Testis (tissue), 3 donors: ENCODE measurements around the gene SNX8. TPM values are rescaled to one million over a fixed set of nuclear protein-coding genes. Genes with fewer than 3 reads are reported as not detected.

Source experiments
- DNase-seq: peaks from one replicate; pipeline ENCODE4 v3.0.0-alpha.2; 2019
- H3K27ac ChIP-seq, 2 donors: fragments of 200-600 bp; sonication (generic); one replicate each; pipeline ENCODE4 v1.5.1; 2019
- H3K27me3 ChIP-seq: fragments of 200-600 bp; sonication (generic); one replicate; pipeline ENCODE4 v1.5.1; 2019
- H3K36me3 ChIP-seq: fragments of 200-600 bp; sonication (generic); one replicate; pipeline ENCODE4 v1.5.1; 2017; ENCODE audit warnings: low read depth; ENCODE audit errors: missing control alignments
- H3K4me1 ChIP-seq: fragments of 200-600 bp; sonication (generic); one replicate; pipeline ENCODE4 v1.5.1; 2019
- H3K4me3 ChIP-seq, 2 donors: fragments of 200-600 bp; sonication (generic); one replicate each; pipeline ENCODE4 v1.5.1; 2017 to 2019
- H3K9me3 ChIP-seq: fragments of 200-600 bp; sonication (generic); one replicate; pipeline ENCODE4 v1.5.1; 2017
- POLR2A ChIP-seq: fragments of 450-650 bp; IDR thresholded peaks from one replicate; pipeline ENCODE4 v1.6.1; 2017; ENCODE audit warnings: antibody characterized with exemption, mild to moderate bottlenecking, moderate library complexity
- WGBS, 2 donors: methylation state at CpG; one replicate each; pipeline ENCODE4 v1.1.5; 2018; 5-methylcytosine and 5-hydroxymethylcytosine counted together
- intact Hi-C: fragments of 100-400 bp; cut with DNase I; formaldehyde crosslinking; loops from one replicate; pipeline ENCODE4 v1.15.1; 2023; ENCODE audit warnings: low total_unique reads
- polyA plus RNA-seq: library from polyadenylated mRNA; stranded (reverse); fragments of 350-450 nt; fragmentation: Illumina TruSeq; extraction: RNeasy Lipid Tissue Mini Kit (QIAGEN cat#74804); gene quantifications from one replicate; pipeline ENCODE4 v1.2.3, GENCODE V29; 2014; ENCODE audit warnings: low read depth, low replicate concordance; ENCODE audit not compliant: insufficient read depth
- total RNA-seq, 2 donors: library from RNA; depleted of rRNA; stranded (reverse); fragments of >200 nt; gene quantifications; one replicate each; pipeline ENCODE4 v1.2.3, GENCODE V29; 2016
- TF ChIP-seq, protein P1 (sequence below), 3 experiments: fragments of 450-650 bp in 2 of 3; fragments of 200-600 bp in 1 of 3; sonication (generic) in 1 of 3; IDR thresholded peaks; one replicate each; pipeline ENCODE4 v1.5.1; 2016 to 2019; ENCODE audit warnings: antibody characterized with exemption in 3 of 3, mild to moderate bottlenecking in 2 of 3, moderate library complexity in 1 of 3

Gene SNX8
- total and polyA plus RNA-seq, 3 donors from 2014 or later, result 50.9 to 90.8 (median 66.8) TPM

- no peak overlapping the region for H3K4me3 ChIP-seq
- WGBS, 2 donors, result 86 to 91% methylated on average over 2 of the region's 2 CpGs
- no peaks in the 10 kb centered on the region for H3K36me3 ChIP-seq
- no peak for DNase-seq
- TF ChIP-seq POLR2A, result no peak
- TF ChIP-seq, protein P1, sequence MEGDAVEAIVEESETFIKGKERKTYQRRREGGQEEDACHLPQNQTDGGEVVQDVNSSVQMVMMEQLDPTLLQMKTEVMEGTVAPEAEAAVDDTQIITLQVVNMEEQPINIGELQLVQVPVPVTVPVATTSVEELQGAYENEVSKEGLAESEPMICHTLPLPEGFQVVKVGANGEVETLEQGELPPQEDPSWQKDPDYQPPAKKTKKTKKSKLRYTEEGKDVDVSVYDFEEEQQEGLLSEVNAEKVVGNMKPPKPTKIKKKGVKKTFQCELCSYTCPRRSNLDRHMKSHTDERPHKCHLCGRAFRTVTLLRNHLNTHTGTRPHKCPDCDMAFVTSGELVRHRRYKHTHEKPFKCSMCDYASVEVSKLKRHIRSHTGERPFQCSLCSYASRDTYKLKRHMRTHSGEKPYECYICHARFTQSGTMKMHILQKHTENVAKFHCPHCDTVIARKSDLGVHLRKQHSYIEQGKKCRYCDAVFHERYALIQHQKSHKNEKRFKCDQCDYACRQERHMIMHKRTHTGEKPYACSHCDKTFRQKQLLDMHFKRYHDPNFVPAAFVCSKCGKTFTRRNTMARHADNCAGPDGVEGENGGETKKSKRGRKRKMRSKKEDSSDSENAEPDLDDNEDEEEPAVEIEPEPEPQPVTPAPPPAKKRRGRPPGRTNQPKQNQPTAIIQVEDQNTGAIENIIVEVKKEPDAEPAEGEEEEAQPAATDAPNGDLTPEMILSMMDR (IDR thresholded peaks at IDR 0.05), result no peak
- no peak overlapping the region for H3K27ac ChIP-seq
- intact Hi-C loops, result no loop called here
- no peaks in the 10 kb centered on the region for H3K27me3 ChIP-seq
- no peaks in the 10 kb centered on the region for H3K4me1 ChIP-seq
- no peaks in the 10 kb centered on the region for H3K9me3 ChIP-seq
Observed at GRCh38 chr7:2330493-2330892, 16.3 kb upstream of the SNX8 start.

GRCh38 chr7:2326951-2327350, 12.7 kb upstream of the SNX8 start:
- DNase-seq, result no peak
- H3K27ac ChIP-seq, result no peak overlapping the region
- intact Hi-C loops, result no loop called here
- H3K27me3 ChIP-seq, result no peaks in the 10 kb centered on the region
- H3K36me3 ChIP-seq, result no peaks in the 10 kb centered on the region
- no peak overlapping the region for H3K4me3 ChIP-seq
- no peak for TF ChIP-seq POLR2A
- TF ChIP-seq, protein P1 (IDR thresholded peaks at IDR 0.05), result no peak
- whole genome bisulfite sequencing, 2 donors, result 91 to 92% methylated on average over 7 of the region's 7 CpGs
- no peaks in the 10 kb centered on the region for H3K9me3 ChIP-seq
- no peaks in the 10 kb centered on the region for H3K4me1 ChIP-seq

DNA sequence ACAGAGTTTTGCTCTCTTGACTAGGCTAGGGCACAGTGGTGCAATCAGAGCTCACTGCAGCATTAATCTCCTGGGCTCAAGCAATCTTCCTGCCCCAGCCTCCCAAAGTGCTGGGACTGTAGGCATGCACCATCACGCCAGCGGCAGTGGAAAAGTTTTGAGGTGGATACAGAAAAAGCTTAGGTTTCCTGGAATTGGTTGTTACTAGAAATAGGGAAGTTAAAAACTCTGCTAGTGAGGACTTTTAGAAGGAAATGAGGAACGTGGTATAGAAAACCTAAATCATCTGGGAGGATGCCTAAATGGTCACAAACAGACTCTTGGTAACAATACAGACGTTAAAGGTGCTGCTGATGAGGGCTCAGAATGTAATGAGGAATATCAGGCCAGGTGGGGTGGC, 10.9 kb upstream of the SNX8 start:
- Histone ChIP-seq H3K4me3 (no peak overlapping the region), H3K27me3 (no peaks in the 10 kb centered on the region), H3K36me3 (no peaks in the 10 kb centered on the region), H3K4me1 (no peaks in the 10 kb centered on the region), H3K9me3 (no peaks in the 10 kb centered on the region), H3K27ac (no peak overlapping the region)
- WGBS, 2 donors, result 66% methylated on average over 4 of the region's 4 CpGs
- DNase-seq, result no peak
- intact Hi-C loops, result no loop called here
- TF ChIP-seq, protein P1 (IDR thresholded peaks at IDR 0.05), result no peak
- TF ChIP-seq POLR2A, result no peak

DNA sequence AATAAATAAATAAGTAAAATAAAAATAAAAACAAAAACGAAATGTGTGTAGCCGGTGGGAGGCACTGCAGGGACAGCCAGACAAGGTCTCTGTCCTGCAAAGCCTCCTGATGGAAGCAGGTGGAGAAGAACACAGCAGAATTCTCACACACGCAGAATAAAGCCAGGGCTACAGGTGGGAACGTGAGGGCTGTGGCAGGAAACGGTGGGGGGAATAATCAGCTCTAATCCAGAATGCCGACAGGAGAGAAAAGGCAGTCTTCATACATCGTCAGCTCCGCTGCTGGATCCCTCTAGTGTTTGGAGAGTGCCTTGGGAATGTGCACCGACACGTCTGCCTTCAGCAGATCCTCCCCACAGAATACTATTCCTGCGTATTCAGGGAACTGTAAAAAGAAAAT, 6.8 kb upstream of the SNX8 start:
- Histone ChIP-seq H3K4me1 (no peaks in the 10 kb centered on the region), H3K9me3 (no peaks in the 10 kb centered on the region), H3K4me3 (no peak overlapping the region), H3K27me3 (no peaks in the 10 kb centered on the region), H3K27ac (no peak overlapping the region), H3K36me3 (no peaks in the 10 kb centered on the region)
- 72 to 77% methylated on average over 11 of the region's 11 CpGs for WGBS, 2 donors
- intact Hi-C loops, result no loop called here
- no peak for DNase-seq
- TF ChIP-seq, protein P1 (IDR thresholded peaks at IDR 0.05), result no peak
- no peak for TF ChIP-seq POLR2A

GRCh38 chr7:2317556-2318293, 3.5 kb upstream of the SNX8 start:
- no peak for TF ChIP-seq POLR2A
- TF ChIP-seq, protein P1 (IDR thresholded peaks at IDR 0.05), result no peak
- peaks cover 9% of the 10 kb centered on the region for H3K4me1 ChIP-seq
- no peak overlapping the region for H3K27ac ChIP-seq
- H3K4me3 ChIP-seq, result no peak overlapping the region
- no peaks in the 10 kb centered on the region for H3K36me3 ChIP-seq
- intact Hi-C loops, result no loop called here
- no peaks in the 10 kb centered on the region for H3K27me3 ChIP-seq
- WGBS, 2 donors, result 86 to 91% methylated on average over 9 to 12 of the region's 12 CpGs
- H3K9me3 ChIP-seq, result no peaks in the 10 kb centered on the region
- DNase-seq, result no peak
